Astrocyte (in vitro differentiated cells and primary cell): ENCODE data around the gene CRYGB. TPM values are rescaled to one million over a fixed set of nuclear protein-coding genes. Genes with fewer than 3 reads are reported as not detected.
A peak's percentile ranks its signal among the peaks of the same experiment; 100 is the strongest.

Experiments used
- DNase-seq: peaks from one replicate; pipeline ENCODE4 v3.0.0-alpha.2; 2010; ENCODE audit warnings: low read depth
- FAIRE-seq: peaks from 2 replicates; lab custom pipeline; 2011; peaks lifted over from hg19 to GRCh38; lab: Jason Lieb, UNC
- H2AFZ ChIP-seq: 2 replicates; pipeline ENCODE4 v1.6.0; 2012; ENCODE audit warnings: low read depth, low read length, inconsistent platforms
- H3K27ac ChIP-seq: 2 replicates; pipeline ENCODE4 v1.5.1; 2011; ENCODE audit warnings: low read depth, low read length, inconsistent platforms
- H3K27me3 ChIP-seq: 2 replicates; pipeline ENCODE4 v1.6.0; 2011; ENCODE audit warnings: low read length, inconsistent platforms; ENCODE audit not compliant: insufficient read depth
- H3K36me3 ChIP-seq: 2 replicates; pipeline ENCODE4 v1.5.1; 2011; ENCODE audit warnings: low read length, inconsistent platforms; ENCODE audit not compliant: insufficient read depth
- H3K4me1 ChIP-seq: 2 replicates; pipeline ENCODE4 v1.5.1; 2011; ENCODE audit warnings: low read length, inconsistent platforms; ENCODE audit not compliant: insufficient read depth
- H3K4me2 ChIP-seq: 2 replicates; pipeline ENCODE4 v1.6.0; 2012; ENCODE audit warnings: low read length, inconsistent platforms
- H3K4me3 ChIP-seq: 2 replicates; pipeline ENCODE4 v1.5.1; 2011; ENCODE audit warnings: low read depth, mild to moderate bottlenecking, low read length, inconsistent platforms; ENCODE audit not compliant: insufficient read depth
- H3K79me2 ChIP-seq: 2 replicates; pipeline ENCODE4 v1.6.0; 2012; ENCODE audit warnings: mild to moderate bottlenecking, low read length, inconsistent platforms; ENCODE audit not compliant: insufficient read depth
- H3K9ac ChIP-seq: 2 replicates; pipeline ENCODE4 v1.6.0; 2012; ENCODE audit warnings: mild to moderate bottlenecking, low read length, inconsistent platforms
- H3K9me3 ChIP-seq: 2 replicates; pipeline ENCODE4 v1.5.1; 2012; ENCODE audit warnings: low read depth, mild to moderate bottlenecking, low read length, inconsistent platforms; ENCODE audit not compliant: insufficient read depth
- H4K20me1 ChIP-seq: 2 replicates; pipeline ENCODE4 v1.6.0; 2012; ENCODE audit warnings: low read length, inconsistent platforms; ENCODE audit not compliant: insufficient read depth
- H3K27ac Mint-ChIP-seq: one replicate; pipeline ENCODE4 v1.8.0; 2021; ENCODE audit warnings: mild to moderate bottlenecking, mixed read lengths; ENCODE audit not compliant: unreplicated experiment
- H3K27me3 Mint-ChIP-seq: one replicate; pipeline ENCODE4 v1.8.0; 2021; ENCODE audit warnings: low read depth, mixed read lengths; ENCODE audit not compliant: unreplicated experiment
- H3K36me3 Mint-ChIP-seq: one replicate; pipeline ENCODE4 v1.8.0; 2021; ENCODE audit warnings: low read depth, mixed read lengths; ENCODE audit not compliant: unreplicated experiment
- H3K4me1 Mint-ChIP-seq: one replicate; pipeline ENCODE4 v1.8.0; 2021; ENCODE audit warnings: low read depth, mixed read lengths; ENCODE audit not compliant: unreplicated experiment
- H3K4me3 Mint-ChIP-seq: one replicate; pipeline ENCODE4 v1.8.0; 2021; ENCODE audit warnings: mild to moderate bottlenecking, moderate library complexity, mixed read lengths; ENCODE audit not compliant: unreplicated experiment
- H3K9me3 Mint-ChIP-seq: one replicate; pipeline ENCODE4 v1.8.0; 2021; ENCODE audit warnings: mild to moderate bottlenecking, mixed read lengths; ENCODE audit not compliant: unreplicated experiment
- EZH2 ChIP-seq: IDR thresholded peaks from 2 replicates; pipeline ENCODE4 v1.6.1; 2012; ENCODE audit warnings: mild to moderate bottlenecking, low read length, inconsistent platforms; ENCODE audit not compliant: insufficient read depth
- total RNA-seq: library from RNA; stranded (reverse); gene quantifications from 2 replicates; pipeline ENCODE4 v1.2.1, GENCODE V29; 2021
- TF ChIP-seq, protein P1 (sequence below): IDR thresholded peaks from 2 replicates; pipeline ENCODE4 v1.5.1; 2011; ENCODE audit warnings: low read depth, mild to moderate bottlenecking, inconsistent platforms, low read length, moderate library complexity; ENCODE audit not compliant: insufficient read depth

The CRYGB gene
- total RNA-seq, 1 donor from 2014 or later = not detected

DNA sequence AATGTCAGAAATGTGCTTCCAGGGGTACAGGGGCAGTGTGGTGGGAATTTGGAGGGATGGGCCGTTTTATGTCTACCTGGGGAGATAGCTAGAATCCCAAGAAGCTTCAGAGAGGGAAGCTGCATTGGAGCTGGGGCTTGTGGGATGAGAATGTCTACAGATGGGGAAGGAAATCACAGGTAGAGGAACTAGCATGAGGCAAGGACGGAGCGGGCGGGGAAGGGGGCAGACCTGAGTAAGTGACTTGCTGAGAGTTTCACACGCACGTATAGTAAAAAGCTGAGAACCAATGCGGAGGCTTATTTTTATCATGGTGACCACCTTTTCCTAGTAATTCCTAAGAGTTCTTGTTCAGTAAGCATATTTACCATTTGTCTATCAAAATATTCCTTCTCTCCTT is 37.6 kb upstream of the CRYGB start:
- Histone ChIP-seq H2AFZ (peak overlapping the region; percentile 4), H3K9ac (no peak overlapping the region), H3K4me2 (no peak overlapping the region), H3K79me2 (no peaks in the 10 kb centered on the region), H3K4me1 (no peaks in the 10 kb centered on the region), H3K9me3 (no peaks in the 10 kb centered on the region), H3K36me3 (no peaks in the 10 kb centered on the region), H4K20me1 (no peaks in the 10 kb centered on the region), H3K4me3 (no peak overlapping the region), H3K27ac (no peak overlapping the region), H3K27me3 (peaks cover 8% of the 10 kb centered on the region)
- no peak for DNase-seq
- Mint-ChIP-seq H3K9me3 (no peaks in the 10 kb centered on the region), H3K27ac (no peak overlapping the region), H3K27me3 (peaks cover 25% of the 10 kb centered on the region), H3K36me3 (no peaks in the 10 kb centered on the region), H3K4me1 (no peaks in the 10 kb centered on the region), H3K4me3 (no peak overlapping the region)
- TF ChIP-seq EZH2 = no peak
- TF ChIP-seq, protein P1, sequence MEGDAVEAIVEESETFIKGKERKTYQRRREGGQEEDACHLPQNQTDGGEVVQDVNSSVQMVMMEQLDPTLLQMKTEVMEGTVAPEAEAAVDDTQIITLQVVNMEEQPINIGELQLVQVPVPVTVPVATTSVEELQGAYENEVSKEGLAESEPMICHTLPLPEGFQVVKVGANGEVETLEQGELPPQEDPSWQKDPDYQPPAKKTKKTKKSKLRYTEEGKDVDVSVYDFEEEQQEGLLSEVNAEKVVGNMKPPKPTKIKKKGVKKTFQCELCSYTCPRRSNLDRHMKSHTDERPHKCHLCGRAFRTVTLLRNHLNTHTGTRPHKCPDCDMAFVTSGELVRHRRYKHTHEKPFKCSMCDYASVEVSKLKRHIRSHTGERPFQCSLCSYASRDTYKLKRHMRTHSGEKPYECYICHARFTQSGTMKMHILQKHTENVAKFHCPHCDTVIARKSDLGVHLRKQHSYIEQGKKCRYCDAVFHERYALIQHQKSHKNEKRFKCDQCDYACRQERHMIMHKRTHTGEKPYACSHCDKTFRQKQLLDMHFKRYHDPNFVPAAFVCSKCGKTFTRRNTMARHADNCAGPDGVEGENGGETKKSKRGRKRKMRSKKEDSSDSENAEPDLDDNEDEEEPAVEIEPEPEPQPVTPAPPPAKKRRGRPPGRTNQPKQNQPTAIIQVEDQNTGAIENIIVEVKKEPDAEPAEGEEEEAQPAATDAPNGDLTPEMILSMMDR = no peak
- no peak for FAIRE-seq

DNA sequence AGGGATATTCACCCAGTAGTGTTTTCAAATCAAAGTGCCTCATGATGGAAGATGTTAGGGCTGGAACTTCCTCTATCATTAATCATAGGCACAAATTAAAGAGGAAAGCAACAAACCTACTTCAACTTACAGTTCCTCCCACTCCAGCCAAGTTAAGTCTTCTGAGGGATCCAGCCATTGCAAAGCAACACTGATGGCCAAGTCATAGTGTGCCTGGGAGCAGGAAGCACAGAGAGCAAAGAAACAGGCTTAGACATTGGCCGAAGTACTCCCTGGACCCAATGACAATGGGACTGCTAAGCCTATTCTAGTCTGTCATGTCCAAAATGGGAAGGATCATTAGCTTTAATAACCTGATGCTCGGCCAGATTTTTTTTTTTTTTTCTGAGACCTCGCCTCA is 36.9 kb upstream of the CRYGB start:
- H3K9ac ChIP-seq = no peak overlapping the region
- no peak overlapping the region for H3K27ac ChIP-seq
- no peaks in the 10 kb centered on the region for H3K4me1 Mint-ChIP-seq
- no peak overlapping the region for H3K4me3 ChIP-seq
- no peaks in the 10 kb centered on the region for H3K36me3 ChIP-seq
- no peaks in the 10 kb centered on the region for H3K9me3 ChIP-seq
- H3K79me2 ChIP-seq = no peaks in the 10 kb centered on the region
- FAIRE-seq = no peak
- H3K4me1 ChIP-seq = no peaks in the 10 kb centered on the region
- H3K9me3 Mint-ChIP-seq = no peaks in the 10 kb centered on the region
- DNase-seq = no peak
- H3K27me3 Mint-ChIP-seq = peaks cover 25% of the 10 kb centered on the region
- H3K27ac Mint-ChIP-seq = no peak overlapping the region
- H3K27me3 ChIP-seq = peaks cover 8% of the 10 kb centered on the region
- no peaks in the 10 kb centered on the region for H4K20me1 ChIP-seq
- no peak overlapping the region for H3K4me3 Mint-ChIP-seq
- TF ChIP-seq, protein P1 = no peak
- no peak for TF ChIP-seq EZH2
- H3K36me3 Mint-ChIP-seq = no peaks in the 10 kb centered on the region
- no peak overlapping the region for H3K4me2 ChIP-seq
- H2AFZ ChIP-seq = no peak overlapping the region

DNA sequence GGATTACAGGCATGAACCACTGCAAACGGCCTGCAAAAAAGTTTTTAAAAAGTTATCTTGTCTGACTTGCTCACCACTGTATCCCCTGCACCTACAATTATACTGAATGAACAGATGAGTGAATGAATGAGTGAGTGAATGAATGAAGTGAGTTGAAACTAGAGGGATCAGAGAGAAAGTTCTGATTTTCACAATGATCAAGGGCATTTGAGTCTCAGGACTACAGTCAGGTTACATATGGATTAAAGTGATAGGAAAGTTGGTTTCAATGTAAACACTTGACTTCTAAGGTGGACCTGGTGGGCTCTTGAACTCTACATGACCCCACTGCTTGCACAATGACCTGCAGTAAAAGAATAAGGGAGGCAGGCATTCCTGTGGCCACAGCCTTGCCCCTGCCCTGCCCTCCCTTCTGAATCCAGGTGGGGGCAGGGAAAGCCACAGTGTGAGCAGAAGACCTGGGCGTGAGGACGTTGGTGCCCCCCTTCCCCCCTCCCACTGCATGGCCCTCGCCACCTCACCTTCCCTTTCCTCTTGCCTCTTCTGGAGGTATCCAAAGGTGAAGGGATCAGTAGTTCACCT is 33.2 kb upstream of the CRYGB start:
- no peak for DNase-seq
- H3K27ac ChIP-seq = no peak overlapping the region

More for the DNA sequence above, 33.2 kb upstream of the CRYGB start:
- no peak overlapping the region for H3K27ac Mint-ChIP-seq
- Histone ChIP-seq H3K9ac (no peak overlapping the region), H3K4me1 (no peaks in the 10 kb centered on the region), H3K9me3 (no peaks in the 10 kb centered on the region), H4K20me1 (no peaks in the 10 kb centered on the region), H3K27me3 (peaks cover 7% of the 10 kb centered on the region), H2AFZ (no peak overlapping the region), H3K4me3 (no peak overlapping the region), H3K36me3 (no peaks in the 10 kb centered on the region), H3K79me2 (no peaks in the 10 kb centered on the region), H3K4me2 (no peak overlapping the region)
- H3K36me3 Mint-ChIP-seq = no peaks in the 10 kb centered on the region
- H3K4me1 Mint-ChIP-seq = no peaks in the 10 kb centered on the region
- H3K4me3 Mint-ChIP-seq = no peak overlapping the region
- H3K27me3 Mint-ChIP-seq = peaks cover 17% of the 10 kb centered on the region
- H3K9me3 Mint-ChIP-seq = no peaks in the 10 kb centered on the region
- no peak for TF ChIP-seq EZH2
- TF ChIP-seq, protein P1 = no peak
- no peak for FAIRE-seq
